DND-41 (cell line): ENCODE measurements around the gene SLC39A8.

Experiments
- CTCF ChIP-seq: IDR thresholded peaks from 2 replicates; pipeline ENCODE4 v1.5.1; 2012; ENCODE audit warnings: borderline replicate concordance, low read length, moderate library complexity, mild to moderate bottlenecking; ENCODE audit not compliant: poor library complexity, severe bottlenecking; ENCODE audit errors: extremely low read depth
- EZH2 ChIP-seq: IDR thresholded peaks from 3 replicates; pipeline ENCODE4 v1.6.1; 2012; ENCODE audit warnings: borderline replicate concordance, low read depth, mild to moderate bottlenecking, moderate library complexity, low read length, inconsistent platforms; ENCODE audit not compliant: severe bottlenecking

DNA sequence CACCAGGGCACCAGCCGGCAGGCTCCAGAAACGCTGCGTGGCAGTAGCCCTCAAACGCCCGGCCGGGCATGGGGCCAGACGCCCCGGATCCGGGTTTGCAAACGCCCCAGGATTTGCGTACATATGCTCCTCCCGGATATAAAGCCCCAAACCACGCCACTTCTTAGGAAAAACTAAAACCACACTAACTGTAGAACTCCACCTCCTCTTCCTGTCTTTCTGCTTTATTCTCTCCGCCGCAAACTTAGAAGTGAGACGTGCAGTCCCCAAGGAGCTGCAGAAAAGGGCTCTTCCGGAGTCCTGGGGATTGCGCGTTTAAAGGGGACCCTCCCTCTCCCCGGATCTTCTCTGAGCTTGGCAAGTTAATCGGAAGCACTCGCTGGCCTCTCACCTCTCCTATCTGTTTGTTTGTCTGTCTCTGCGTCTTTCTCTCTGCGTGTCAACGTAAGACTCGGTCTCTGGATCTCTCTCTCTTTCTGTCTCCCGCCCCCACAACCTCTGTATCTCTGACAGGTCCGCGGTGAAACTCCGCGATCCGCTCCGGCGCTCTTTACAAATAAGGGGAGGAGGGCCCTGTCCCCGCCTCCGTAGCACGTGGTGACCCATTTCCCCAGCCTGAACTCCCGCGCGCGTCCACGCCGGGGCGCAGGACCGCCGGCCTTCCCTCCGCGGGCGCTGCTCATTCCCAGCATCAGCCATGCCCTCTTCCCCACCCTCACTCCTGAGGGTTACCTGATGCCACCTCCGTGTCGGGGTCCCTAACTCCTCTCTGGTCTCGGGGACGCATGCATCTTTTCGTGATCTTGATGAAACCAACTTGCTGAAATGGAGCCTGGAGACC lies at the start of gene SLC39A8:
- TF ChIP-seq CTCF (peak; percentile 92), EZH2 (no peak)
